Lower leg skin (tissue), 4 donors: ENCODE results near the gene CCDC187. TPM values are rescaled to one million over a fixed set of nuclear protein-coding genes. Genes with fewer than 3 reads are reported as not detected.

Experiments used
- DNase-seq, 2 donors: peaks; one replicate each; pipeline ENCODE4 v3.0.0-alpha.2; 2019; ENCODE audit warnings: low spot score in 2 of 2
- H3K4me3 ChIP-seq: fragments of 200-600 bp; sonication (generic); 2 replicates; pipeline ENCODE4 v1.5.1; 2017; ENCODE audit warnings: mild to moderate bottlenecking, low read depth; ENCODE audit not compliant: poor library complexity, severe bottlenecking
- POLR2A ChIP-seq, 2 donors: fragments of 450-650 bp; IDR thresholded peaks; one replicate each; pipeline ENCODE4 v1.6.1; 2016 to 2017; ENCODE audit warnings: antibody characterized with exemption in 2 of 2, mild to moderate bottlenecking in 1 of 2, moderate library complexity in 1 of 2
- WGBS, 2 donors: methylation state at CpG; one replicate each; pipeline ENCODE4 v1.1.5; 2018; 5-methylcytosine and 5-hydroxymethylcytosine counted together
- intact Hi-C: fragments of 100-400 bp; cut with DNase I; formaldehyde crosslinking; loops from one replicate; pipeline ENCODE4 v1.15.0; 2023; ENCODE audit warnings: low total_unique reads
- total RNA-seq, 4 donors: library from RNA; depleted of rRNA; stranded (reverse); fragments of >200 nt; gene quantifications; one replicate each; pipeline ENCODE4 v1.1.0, GENCODE V29; 2016
- TF ChIP-seq, protein P1 (sequence below), 3 donors: fragments of 450-650 bp; IDR thresholded peaks; one replicate each; pipeline ENCODE4 v1.5.1; 2016; ENCODE audit warnings: antibody characterized with exemption in 3 of 3, mild to moderate bottlenecking in 3 of 3, moderate library complexity in 2 of 3

The CCDC187 gene
- total RNA-seq, 4 donors from 2014 or later, result 1.1 TPM; not detected in 3

DNA sequence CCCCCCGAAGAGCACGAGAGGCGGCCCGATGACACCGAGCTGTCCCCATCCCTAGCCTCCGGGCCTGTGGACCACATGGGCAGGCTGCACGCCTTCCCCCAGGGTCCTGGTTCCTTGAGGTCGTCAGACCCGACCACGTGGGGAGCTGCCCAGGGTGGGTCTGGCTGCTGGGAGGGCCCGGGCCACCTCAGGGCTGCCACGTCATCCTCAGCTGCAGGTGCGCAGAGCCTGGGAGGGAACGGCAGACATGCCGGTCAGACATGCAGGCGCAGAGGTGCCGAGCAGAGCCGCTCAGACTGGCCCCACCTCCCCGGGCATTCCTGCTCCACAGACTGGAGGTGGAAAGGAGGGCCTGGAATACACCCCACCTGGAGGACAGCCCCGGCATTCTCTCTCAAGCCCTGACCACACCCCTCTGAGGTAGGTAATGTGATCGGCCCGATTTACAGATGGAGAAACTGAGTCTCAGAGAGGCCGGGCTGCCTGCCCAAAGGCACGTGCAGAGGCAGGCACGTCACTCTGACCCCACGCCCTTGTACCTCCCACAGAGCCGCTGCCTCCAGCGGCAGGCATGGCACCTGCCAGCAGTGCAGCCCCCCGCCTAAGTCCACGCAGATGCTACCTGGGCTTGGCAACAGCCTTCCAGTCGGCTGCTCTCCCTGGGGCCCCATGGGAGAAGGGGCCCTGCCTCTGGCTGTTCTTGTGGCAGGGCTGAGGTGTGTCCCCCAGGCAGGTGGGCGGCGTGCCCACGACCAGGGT lies 649 bp downstream of the CCDC187 start:
- TF ChIP-seq, protein P1, sequence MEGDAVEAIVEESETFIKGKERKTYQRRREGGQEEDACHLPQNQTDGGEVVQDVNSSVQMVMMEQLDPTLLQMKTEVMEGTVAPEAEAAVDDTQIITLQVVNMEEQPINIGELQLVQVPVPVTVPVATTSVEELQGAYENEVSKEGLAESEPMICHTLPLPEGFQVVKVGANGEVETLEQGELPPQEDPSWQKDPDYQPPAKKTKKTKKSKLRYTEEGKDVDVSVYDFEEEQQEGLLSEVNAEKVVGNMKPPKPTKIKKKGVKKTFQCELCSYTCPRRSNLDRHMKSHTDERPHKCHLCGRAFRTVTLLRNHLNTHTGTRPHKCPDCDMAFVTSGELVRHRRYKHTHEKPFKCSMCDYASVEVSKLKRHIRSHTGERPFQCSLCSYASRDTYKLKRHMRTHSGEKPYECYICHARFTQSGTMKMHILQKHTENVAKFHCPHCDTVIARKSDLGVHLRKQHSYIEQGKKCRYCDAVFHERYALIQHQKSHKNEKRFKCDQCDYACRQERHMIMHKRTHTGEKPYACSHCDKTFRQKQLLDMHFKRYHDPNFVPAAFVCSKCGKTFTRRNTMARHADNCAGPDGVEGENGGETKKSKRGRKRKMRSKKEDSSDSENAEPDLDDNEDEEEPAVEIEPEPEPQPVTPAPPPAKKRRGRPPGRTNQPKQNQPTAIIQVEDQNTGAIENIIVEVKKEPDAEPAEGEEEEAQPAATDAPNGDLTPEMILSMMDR (IDR thresholded peaks at IDR 0.05), result no peak
- TF ChIP-seq POLR2A (IDR thresholded peaks at IDR 0.05), result no peak
- 41 to 44% methylated on average over 25 to 29 of the region's 34 CpGs for WGBS, 2 donors
- intact Hi-C loops, result no loop called here
- no peak overlapping the region for H3K4me3 ChIP-seq
- no peak for DNase-seq

DNA sequence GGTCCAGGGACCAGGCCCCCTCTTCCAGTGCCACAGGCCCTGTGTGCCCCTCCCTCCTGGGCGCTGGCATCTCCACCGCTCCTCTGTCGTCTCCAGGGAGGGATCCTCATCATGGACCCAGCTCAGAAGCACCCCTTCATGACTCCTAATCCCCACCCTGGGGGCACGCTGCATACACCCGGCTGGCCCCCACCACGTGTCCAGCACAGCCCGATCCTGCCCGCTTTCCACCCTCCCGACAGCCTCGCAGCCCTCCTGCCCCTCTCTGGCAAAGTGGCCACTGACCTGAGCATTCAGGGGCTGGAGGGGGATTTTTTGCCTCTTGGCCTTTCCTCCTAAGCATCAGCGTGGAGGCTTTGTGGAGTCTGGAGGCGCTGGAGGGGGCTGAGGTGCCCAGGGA lies 1.4 kb downstream of the CCDC187 start:
- WGBS, 2 donors, result 76 to 84% methylated on average over 8 to 12 of the region's 12 CpGs
- DNase-seq, result no peak

DNA sequence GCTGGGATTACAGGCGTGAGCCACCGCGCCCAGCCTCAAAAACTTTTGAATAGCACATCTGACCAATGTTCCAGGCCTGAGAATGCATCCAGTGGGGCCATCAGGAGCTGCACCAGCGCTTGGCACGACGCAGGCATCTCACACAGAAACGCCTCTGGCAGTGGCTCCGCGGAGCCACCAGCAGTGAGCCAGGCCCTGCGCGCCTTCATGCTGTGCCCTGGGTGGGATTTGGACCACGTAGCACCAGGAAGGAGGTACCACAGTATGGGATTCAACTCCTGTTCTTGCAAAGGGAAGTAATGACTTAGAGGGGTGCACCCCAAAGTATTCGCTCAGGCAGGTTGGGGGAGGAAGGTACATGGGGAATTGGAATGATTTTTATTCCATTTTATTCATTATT lies 3.0 kb downstream of the CCDC187 start:
- no peak overlapping the region for H3K4me3 ChIP-seq
- intact Hi-C loops, result no loop called here
- DNase-seq, result no peak
- TF ChIP-seq POLR2A (IDR thresholded peaks at IDR 0.05), result no peak
- TF ChIP-seq, protein P1 (IDR thresholded peaks at IDR 0.05), result no peak
- WGBS, 2 donors, result 76 to 81% methylated on average over 13 of the region's 13 CpGs

More for the DNA sequence above, 1.4 kb downstream of the CCDC187 start:
- TF ChIP-seq, protein P1 (IDR thresholded peaks at IDR 0.05), result no peak
- TF ChIP-seq POLR2A (IDR thresholded peaks at IDR 0.05), result no peak
- no peak overlapping the region for H3K4me3 ChIP-seq
- intact Hi-C loops, result no loop called here

DNA sequence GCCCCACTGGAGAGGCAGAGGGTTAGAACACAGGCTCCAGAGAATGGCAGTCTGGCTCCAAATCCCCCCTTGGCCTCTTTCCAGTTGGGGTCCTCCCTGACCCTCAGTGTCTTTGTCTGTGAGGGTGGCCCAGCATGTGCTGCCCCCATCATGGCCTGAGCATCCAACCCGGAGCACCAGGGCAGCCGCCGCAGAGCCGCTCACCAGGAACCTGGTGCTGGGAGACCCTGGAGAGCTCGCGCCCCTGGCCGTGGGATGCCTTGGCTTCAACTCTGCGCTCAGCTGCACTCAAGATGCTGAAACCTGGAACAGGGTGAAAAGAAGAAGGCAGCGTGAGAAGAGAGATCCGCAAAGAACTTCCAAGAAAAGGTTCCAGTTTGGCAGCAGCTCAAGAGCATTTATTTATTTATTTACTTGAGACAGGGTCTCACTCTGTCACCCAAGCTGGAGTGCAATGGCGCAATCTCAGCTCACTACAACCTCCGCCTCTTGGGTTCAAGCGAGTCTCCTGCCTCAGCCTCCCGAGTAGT lies 3.8 kb downstream of the CCDC187 start:
- TF ChIP-seq, protein P1 (IDR thresholded peaks at IDR 0.05), result no peak
- TF ChIP-seq POLR2A (IDR thresholded peaks at IDR 0.05), result no peak
- DNase-seq, result no peak
- 81 to 86% methylated on average over 14 of the region's 14 CpGs for WGBS, 2 donors
- intact Hi-C loops, result no loop called here
- H3K4me3 ChIP-seq, result no peak overlapping the region

DNA sequence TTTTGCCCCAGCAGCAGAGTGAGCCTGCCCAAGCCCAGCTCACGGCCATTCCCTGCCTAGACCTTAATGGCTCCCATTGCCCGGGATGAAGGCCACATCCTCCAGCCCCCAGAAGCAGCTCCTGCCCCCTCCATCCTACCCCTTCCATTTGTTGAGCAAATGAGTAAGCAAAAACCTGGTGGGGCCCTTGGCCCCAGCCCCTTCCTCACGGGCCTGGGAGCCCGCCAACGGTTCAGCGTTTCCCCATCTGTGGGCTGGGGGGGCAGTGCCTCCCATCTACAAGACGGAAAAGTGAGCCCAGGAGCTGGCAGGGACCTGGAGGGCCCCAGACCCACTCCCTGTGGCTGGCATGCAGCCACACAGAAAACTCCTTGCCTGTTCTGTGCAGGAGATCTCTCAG lies 4.4 kb downstream of the CCDC187 start:
- intact Hi-C loops, result no loop called here
- TF ChIP-seq, protein P1 (IDR thresholded peaks at IDR 0.05), result no peak
- no peak for TF ChIP-seq POLR2A (IDR thresholded peaks at IDR 0.05)
- 31 to 49% methylated on average over 7 of the region's 7 CpGs for WGBS, 2 donors
- no peak overlapping the region for H3K4me3 ChIP-seq
- DNase-seq, result no peak
